ENCODE measurements around the gene TNIP1.

- TF ChIP-seq CTCF (IDR thresholded peaks at IDR 0.05; ENCODE audit: borderline replicate concordance, extremely low read depth, low read length, poor library complexity, severe bottlenecking) (no peak), EZH2 (IDR thresholded peaks at IDR 0.05; ENCODE audit: borderline replicate concordance, low read depth, low read length, severe bottlenecking) (no peak)
Observed at GRCh38 chr5:151017897-151018296, 62.9 kb downstream of the TNIP1 start.

Measured in DND-41 (cell line).